GM19025 (cell line): Measurements from ENCODE around the gene EIPR1.

Experiments
- ATAC-seq: cut with Tn5 transposase; IDR thresholded peaks from one replicate; pipeline ENCODE4 v1.9.1; 2021; ENCODE audit warnings: mild to moderate bottlenecking, low read depth, moderate library complexity; ENCODE audit not compliant: unreplicated experiment

EIPR1 gene

DNA sequence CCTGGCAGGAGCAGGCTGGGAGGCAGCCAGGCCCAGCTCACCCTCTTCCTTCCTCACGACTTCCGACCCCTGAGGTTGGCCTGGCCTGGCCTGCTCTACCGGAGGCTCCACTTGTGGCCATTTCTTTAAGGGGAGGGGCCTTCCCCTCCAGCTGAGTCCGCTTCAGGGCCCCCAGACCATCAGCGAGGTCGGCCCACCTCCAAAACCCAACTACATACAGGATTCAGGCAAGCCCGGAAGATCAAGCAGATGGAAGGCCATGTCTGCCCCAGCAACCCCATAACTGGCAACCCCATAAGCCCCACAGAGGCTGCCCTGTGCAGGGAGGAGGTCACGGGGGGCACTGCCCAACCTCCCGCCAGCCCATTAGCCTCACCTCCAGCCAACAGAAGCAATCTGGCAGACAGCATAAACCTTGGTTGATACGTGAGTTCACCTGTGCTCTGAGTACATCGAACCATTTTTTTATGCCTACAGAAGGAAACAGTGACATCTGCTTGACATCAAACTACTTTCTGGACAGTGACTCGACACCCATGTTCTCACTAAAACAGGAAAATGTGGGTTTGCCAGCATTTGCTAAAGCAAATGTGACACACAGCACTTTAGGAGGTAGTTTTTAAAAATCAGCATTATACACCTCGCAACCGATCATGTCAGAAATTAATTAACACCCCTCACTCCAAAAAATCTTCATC lies 98.9 kb downstream of the EIPR1 start:
- ATAC-seq: no peak

GRCh38 chr2:3277748-3278520 lies 99.7 kb downstream of the EIPR1 start:
- ATAC-seq: no peak

DNA sequence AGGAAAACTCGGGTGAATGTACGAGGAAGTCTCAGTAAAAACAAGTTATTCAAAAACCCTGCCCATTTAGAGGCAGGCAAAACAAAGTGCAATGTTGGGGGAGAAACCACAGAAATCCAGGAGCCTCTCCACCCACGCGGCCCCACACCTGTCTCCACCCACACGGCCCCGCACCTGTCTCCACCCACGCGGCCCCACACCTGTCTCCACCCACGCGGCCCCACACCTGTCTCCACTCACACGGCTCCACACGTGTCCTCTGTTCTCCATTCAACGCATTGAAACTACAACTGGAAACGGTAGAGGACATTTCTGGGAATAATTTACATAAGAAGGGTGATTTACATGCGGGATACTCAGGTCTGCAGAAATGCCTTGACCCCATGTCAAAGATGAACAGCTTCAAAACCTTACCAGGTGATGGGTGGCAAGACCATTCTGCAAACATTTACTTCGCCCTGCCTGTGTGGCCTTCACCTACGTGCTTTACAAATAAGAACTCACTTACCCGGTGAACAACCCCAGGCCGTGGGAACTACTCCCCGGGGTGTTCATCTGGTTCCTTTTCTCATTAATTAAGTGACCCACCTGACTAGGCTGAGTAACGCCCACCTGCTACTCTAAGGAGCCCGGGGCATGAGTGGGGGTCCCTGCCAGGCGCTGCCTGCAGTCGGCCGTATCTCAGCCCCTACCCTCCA lies 100.4 kb downstream of the EIPR1 start:
- ATAC-seq: no peak

GRCh38 chr2:3272761-3273160 lies 104.9 kb downstream of the EIPR1 start:
- no peak for ATAC-seq

GRCh38 chr2:3270095-3270478 lies 107.5 kb downstream of the EIPR1 start:
- no peak for ATAC-seq

DNA sequence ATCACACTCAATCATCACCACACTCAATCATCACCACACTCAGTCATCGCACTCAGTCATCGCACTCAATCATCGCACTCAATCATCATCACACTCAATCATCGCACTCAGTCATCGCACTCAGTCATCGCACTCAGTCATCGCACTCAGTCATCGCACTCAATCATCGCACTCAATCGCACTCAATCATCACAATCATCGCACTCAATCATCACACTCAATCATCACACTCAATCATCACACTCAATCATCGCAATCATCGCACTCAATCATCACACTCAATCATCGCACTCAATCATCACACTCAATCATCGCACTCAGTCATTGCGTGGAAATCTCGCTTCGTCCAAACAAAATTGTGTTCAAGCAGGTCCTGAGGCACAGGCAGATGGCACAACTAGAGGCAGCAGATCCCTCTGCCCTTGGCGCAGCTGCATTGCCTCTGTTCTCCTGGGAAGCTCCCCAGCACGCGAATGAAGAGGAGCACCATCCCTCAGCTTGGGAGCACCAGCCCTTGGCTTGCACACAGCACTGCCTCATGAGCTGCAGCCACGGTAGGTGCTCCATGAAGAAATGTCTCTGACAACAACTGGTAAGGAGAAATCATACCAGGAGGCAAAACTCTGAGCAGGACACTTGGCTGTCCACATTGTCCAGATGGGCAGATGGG lies 108.1 kb downstream of the EIPR1 start:
- no peak for ATAC-seq

DNA sequence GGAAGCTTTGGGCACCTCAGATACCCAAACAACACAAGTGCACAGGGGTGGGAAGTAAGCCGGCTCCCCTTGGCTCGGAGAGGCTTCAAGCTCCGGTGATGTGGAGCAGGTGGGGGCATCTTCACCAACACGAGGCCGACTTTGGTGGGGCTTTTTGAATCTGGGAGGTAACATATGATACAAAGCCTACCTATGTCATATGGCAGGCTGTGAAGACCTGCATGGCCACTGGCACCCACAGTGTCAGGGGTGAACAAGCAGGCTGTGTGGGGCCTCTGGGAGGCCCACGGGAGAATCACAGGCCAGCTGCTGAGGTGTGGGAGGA lies 109.0 kb downstream of the EIPR1 start:
- no peak for ATAC-seq

GRCh38 chr2:3267869-3268704 lies 109.5 kb downstream of the EIPR1 start:
- ATAC-seq: no peak

DNA sequence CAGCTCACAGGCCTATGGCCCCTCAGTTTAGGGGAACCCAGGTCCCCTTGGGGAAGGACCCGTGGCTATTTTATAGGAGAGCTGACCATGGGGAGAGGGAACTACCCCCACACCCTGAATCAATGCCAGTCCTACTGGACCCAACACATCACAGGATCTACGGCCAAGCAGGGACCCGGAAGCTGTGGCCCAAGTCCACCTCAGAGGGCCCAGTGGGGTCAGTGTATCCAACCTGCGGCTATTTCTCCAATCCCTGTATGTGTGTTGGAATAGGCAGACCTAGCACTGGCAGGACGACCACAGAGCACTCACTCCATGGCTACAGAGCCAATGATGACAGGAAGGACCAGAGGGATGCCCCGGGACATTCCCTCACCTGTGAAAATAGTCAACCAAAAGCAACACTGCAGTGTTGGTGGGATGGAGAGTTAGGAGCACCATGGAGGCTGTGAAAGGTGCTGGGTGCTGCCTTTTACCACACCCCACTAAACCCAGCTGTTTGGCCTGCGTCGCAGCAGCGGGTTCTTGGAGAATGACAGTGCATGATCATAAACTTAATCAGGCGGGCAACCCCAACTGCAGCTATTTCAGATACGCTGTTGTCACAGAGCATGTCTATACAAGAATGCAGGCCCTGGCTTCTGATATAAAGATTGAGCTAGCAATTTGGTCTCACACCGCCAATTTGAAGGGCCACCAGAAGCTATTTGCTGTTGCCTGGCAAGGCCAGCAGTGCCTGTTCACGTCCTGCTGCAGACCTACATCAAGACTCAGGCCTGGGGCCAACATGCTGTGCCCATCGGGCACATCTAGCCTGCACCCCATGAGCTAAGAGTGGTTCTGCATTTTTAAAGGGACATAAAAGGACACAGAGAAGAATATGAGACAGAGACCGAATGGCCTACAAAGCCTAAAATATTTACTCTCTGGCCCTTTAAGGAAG lies 110.4 kb downstream of the EIPR1 start:
- no peak for ATAC-seq

- no peak for ATAC-seq
These were observed 111.4 kb downstream of the EIPR1 start for GRCh38 chr2:3265981-3266924.

GRCh38 chr2:3265471-3265870 lies 112.1 kb downstream of the EIPR1 start:
- no peak for ATAC-seq

DNA sequence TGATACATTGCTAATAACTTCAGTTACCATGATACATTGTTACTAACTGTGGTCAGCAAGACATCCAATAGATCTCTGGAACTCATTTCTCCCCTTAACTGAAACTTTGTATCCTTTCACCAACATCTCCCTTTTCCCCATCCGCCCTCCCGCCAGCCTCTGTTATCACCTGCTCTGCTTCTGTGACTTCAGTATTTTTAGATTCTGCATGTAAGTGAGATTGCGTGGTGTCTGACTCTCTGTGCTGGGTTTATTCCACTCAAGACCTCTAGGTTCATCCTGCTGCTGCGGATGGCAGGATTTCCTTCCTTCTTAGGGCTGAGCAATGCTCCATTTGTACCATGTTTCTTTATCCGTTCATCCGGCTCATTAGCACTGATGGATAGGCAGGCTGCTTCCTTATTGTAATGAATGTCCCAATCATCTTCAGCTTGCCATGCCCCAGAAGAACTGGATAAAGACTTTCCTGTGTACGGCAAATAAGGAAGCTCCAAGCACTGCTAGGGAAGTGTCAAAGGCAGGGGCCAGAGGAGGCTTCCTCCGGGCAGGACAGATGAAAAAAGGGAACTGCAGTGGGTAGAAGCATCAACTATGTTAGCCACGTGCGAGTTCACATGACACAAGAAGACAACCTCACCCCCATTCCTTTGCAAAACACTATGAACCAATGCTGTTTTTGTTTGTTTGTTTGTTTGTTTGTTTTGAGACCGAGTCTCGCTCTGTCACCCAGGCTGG lies 113.4 kb downstream of the EIPR1 start:
- ATAC-seq: no peak

DNA sequence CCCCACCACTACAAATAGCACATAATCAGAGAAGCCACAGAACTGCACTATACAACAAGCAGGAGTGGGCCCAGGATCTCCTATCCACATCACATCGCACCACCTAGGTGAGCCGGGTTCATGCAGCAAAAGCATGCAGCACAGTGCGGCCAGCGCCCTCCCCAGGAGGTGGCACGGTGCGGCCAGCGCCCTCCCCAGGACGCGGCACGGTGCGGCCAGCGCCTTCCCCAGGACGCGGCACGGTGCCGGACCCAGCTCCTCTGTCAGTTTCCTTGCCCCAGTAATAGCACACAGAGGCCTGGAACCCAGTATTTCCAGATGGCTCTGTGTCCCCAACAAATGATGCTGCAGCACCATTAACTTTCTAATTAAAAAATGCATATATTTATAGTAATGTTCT lies 114.1 kb downstream of the EIPR1 start:
- ATAC-seq: no peak

DNA sequence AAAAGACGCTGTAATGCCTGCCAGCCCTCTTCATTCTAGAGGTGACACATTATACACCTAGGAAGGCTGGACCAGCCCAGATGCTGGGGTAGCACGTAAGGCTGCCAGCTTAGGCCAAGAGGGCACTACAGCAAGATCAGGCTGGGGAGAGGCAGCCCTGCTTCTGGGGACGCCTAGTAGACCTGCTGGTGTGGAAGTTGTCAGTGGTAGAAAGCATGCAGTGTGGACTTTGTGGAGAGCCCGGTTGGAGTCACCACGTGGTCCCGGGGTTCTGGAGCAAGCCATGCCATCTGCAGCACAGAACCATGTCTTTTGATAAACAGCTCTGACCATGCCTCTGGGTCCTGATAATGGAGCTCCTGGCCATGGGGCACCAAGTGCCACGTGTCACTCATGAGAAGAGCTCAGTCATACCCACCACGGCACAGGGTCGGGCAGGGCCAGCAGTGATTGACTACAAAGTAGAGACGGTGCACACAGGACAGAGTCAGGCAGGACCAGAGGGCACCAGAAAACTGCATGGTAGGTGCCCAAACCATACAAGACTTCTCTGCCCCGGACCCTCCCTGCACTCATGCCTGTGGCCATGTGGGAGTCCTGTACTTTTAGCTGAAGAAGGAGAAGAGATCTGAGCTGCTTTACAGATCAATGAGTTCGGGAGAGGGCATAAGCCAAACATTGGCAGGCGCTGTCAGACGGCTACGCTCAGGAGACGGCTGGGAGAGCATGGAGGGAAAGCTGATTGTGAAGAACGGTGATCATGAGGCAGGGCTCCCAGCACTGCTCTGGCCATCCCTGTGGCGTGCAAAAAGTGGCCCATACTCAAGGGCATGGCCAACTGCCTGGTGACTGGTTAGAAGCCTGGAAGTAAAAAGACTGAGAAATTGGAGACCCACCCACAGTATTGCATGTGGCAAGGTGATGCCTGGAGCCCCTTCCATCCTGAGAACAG lies 114.9 kb downstream of the EIPR1 start:
- ATAC-seq: no peak

DNA sequence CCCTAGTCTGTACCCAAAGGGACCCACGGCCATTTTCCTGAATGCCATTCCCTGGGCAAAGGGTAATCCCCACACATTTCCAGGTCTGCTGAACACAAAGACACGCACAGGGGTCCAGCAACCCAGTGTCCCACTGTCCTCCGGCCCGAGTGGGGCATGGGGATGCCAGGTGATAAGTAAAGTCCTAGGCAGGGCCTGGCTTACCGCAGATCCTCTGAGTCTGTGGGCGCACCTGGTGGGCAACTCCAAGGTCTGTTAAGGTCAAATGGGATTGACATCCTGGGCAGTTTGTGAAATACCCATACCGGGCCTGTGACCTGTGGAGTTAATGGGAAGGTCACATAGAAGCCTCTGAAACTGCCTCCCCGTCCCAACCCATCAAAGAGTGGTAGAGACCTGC lies 116.1 kb downstream of the EIPR1 start:
- ATAC-seq: no peak

DNA sequence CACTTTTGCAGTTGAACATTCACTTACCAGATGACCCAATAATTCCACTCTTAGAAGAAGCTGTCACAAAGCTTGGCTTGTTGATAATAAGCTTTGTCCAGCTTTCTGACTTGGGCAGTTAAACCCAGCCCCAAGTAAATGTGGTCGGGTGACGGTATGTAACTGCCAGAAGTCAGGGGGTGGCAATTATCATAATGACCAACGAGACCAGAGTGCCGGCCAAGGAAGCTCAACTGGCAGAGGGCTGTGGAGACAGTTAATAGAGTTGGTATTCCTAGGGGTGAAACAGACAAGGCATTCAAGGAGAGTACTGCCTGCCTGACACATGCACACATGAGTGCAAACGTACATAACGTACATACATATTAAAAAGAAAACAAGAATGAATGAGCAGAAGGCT lies 116.7 kb downstream of the EIPR1 start:
- no peak for ATAC-seq
